GM08714 (cell line): ENCODE results near the gene MSI2.

Experiments used
- H3K4me3 ChIP-seq: fragments of 200-500 bp; sonication (Bioruptor generic); 2 replicates; pipeline ENCODE4 v1.5.1; 2014; ENCODE audit warnings: mild to moderate bottlenecking, low read length, inconsistent platforms
- ZNF274 ChIP-seq: IDR thresholded peaks from 2 replicates; pipeline ENCODE4 v1.6.1; 2012; ENCODE audit warnings: mild to moderate bottlenecking, low read depth, low read length

Gene MSI2

GRCh38 chr17:57302690-57303465 is 46.6 kb downstream of the MSI2 start:
- no peak for TF ChIP-seq ZNF274
- no peak overlapping the region for H3K4me3 ChIP-seq

DNA sequence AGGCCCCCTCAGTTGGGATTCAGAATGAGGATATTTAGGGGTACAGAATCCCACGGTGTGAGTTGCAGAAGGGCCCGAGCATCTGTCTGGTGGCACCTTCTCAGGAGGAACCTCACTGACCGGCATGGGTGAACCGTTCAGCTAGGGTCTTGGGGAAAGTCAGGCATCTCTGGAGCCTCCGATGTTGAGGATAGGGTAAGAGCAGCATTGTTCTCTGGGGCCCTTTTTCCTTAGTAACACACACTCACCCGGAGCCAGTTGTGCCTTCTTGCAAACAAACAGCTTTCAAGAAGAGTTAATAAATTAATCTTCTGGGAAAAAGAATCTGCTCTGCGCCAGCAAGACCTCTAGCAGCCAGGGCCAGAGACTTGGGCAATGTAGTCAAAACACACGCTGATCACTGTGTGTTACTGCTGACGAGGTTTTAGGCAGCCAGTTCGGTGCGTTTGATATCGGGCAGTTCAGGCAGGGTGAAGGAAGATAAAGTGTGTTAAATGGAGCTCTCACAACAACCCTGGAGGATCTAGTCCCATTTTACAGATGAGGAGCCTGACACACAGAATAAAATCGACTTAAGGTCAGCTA is 48.9 kb downstream of the MSI2 start:
- no peak overlapping the region for H3K4me3 ChIP-seq
- no peak for TF ChIP-seq ZNF274

GRCh38 chr17:57305908-57306504 is 49.7 kb downstream of the MSI2 start:
- no peak for TF ChIP-seq ZNF274
- H3K4me3 ChIP-seq, result no peak overlapping the region

DNA sequence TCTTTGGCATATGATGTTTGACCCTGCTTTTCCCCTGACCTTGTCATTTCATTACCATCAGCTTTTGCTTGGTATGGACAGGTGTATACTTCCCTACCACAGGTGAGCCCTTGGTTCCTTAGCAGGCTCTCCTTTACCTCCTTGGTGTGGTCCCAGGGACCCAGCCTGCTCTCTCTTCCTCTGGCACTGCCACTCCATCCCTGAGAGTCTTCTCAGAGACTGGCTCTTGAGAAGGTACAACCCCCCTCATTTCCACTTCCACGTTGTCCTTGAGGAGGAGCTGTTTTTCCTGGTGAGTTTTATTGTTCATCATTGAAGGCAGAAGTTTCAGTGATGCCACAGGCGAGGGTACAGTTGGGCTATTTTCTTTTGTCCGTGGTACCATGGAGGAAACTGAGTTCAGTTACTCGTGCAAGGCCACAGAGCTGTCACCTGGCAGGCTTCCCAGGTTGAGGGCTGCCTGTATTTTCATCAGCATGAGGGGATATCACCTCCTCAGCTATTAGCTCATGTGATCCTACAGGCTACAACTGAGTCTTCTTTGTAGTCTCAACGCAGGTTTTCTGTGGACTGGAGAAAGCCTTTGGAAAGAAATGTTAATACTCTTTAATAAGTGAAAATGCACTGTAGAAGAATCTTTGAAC is 52.3 kb downstream of the MSI2 start:
- TF ChIP-seq ZNF274, result no peak
- H3K4me3 ChIP-seq, result no peak overlapping the region

DNA sequence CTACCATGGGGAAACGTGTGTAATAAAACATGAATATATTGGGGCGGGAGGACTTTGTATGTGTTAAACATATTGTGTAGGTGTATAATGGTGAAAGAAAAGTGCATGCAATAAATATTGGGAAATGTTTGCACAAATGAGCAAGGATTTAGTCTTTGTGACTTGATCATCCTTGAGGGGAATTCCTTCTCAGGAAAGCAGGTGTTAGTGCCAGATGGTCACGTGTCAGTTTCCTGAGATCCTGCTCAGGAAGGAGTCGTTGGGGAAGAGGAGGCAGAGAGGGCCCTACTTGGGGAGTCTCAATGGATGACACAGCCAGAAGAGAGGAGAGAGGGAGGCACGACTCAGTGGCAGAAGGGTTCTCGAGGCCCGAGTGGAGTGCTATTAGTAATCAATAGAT is 53.2 kb downstream of the MSI2 start:
- no peak overlapping the region for H3K4me3 ChIP-seq
- no peak for TF ChIP-seq ZNF274

DNA sequence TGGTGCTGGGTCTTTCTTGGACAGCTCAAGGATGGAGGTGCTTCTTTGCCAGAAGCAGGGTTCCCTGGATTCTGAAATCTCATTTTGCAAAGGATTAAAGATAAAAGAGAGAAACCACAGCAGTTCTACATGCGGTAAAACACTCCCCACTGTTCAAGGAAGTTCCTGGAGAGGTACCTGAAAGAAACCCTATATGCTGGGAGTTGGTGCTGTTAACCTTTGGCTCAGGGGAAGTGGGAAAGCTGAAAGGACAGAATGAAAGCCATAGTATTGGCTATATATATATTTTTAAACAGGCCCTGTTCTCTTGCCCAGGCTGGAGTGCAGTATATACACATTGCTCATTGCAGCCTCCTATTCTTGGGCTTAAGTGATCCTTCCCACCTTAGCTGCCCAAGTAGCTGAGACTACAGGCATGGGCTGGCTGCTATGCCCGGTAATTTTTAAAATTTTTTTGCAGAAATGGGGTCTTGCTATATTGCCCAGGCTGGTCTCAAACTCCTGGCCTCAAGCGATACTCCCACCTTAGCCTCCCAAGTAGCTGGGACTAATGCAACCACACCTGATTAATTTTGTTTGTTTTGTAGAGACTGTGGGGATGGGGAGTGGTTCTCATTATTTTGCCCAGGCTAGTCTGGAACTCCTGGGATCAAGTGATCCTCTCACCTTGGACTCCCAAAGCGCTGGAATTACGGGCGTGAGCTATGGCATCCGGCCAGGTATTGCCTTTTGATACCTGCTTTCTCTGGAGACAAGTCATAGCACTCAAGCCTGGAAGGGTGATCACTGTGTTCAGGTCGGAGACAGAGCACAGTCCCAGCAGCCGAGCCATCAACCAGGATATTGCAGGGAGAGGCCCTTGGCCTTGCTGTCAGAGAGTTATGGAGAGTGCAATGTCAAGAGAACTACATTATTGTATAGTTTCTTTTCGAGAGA is 55.2 kb downstream of the MSI2 start:
- TF ChIP-seq ZNF274, result no peak

DNA sequence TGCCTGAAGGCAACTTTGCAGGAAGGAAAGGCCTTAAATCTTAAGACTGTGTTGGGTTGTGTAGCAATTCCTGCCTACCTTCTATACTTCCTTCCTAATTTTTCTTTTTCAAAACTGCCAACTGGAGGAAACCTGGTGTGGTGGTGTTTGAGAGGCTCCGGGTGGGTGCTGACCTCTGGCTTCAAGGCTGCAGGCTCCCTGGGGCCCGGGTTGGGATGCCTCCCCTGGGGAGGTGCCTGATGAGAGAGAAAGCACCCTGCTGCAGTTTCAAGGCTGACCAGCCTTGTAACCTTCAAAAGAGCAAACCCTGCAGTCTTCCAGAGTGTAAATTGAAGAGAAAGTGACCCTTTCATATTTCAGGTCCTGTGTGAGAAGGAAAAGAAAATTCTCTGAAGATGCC is 55.9 kb downstream of the MSI2 start:
- TF ChIP-seq ZNF274, result no peak
- no peak overlapping the region for H3K4me3 ChIP-seq

More for the DNA sequence above, 55.2 kb downstream of the MSI2 start:
- H3K4me3 ChIP-seq, result no peak overlapping the region

DNA sequence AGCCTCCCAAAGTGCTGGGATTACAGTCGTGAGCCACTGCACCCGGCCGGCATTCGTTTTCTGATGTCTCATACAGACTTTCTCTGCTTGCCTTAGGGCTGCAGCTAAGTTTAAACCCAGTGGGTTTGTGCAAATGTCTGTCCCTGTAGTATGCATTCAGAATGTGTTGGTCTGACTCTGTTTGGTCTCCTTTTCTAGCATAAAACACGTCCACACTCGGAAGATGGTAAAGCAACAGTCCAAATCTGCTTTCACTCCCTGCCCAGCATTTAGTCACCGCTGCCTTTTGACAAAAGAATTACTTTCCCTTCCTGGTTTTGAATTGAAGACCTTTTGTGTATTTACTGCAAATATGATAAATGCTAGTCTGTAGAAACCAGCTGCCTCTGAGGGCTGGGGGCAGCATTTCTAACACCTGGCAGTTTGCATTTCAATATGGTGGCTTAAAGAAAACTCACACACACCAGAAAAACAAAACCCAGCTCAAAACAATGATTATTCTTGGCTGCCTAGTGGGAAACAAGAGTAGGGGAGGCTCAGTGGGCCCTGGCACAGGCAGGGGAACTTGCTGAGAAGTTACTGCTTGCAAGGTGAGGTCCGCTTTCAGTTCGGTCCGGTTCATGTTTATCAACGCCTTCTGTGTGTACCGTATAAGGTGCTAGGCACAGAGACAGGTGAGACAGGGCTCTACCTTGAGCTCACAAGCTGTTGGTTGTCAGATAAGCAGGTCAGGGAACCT is 56.9 kb downstream of the MSI2 start:
- TF ChIP-seq ZNF274, result no peak
- no peak overlapping the region for H3K4me3 ChIP-seq

- no peak overlapping the region for H3K4me3 ChIP-seq
- no peak for TF ChIP-seq ZNF274
Observed at GRCh38 chr17:57315061-57316015, 59.0 kb downstream of the MSI2 start.

DNA sequence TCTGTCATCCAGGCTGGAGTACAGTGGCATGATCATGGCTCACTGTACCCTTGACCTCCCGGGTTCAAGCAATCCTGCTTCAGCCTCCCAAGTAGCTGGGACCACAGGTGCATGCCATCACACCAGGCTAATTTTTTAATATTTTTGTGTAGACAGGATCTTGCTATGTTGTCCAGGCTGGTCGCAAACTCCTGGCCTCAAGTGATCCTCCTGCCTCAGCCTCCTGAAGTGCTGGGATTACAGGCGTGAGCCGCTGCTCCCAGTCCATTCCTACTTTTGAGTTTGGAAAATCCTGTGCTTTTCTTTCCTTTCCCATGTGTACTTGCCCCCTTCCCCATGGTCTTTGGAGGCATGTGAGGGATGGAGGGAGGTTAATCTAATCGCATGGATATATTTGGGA is 60.0 kb downstream of the MSI2 start:
- no peak for TF ChIP-seq ZNF274
- H3K4me3 ChIP-seq, result no peak overlapping the region

DNA sequence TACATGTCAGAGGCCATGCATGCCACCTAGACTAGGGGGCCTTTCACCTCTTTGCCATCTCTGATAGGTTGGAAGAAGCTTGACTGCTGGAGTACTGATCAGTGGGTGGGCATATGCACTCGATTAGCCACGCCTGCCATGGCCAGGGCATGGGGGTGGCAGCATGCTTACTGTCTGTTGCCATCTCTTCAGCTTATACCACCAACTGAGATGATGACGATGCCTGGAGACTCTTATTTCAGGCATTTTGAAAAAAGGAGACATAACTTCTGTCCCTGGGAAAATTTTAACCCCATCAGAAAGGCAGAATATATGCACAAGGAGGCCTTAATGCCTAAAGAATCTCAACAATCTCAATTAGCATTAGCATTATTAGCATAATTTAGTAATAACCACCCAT is 60.8 kb downstream of the MSI2 start:
- H3K4me3 ChIP-seq, result no peak overlapping the region
- TF ChIP-seq ZNF274, result no peak

GRCh38 chr17:57318913-57319312 is 62.6 kb downstream of the MSI2 start:
- TF ChIP-seq ZNF274, result no peak
- no peak overlapping the region for H3K4me3 ChIP-seq
